ENCODE results near the gene CDKN2D. TPM values are rescaled to one million over a fixed set of nuclear protein-coding genes. Genes with fewer than 3 reads are reported as not detected.

The CDKN2D gene
- total and polyA plus RNA-seq, 2 of the 8 experiments (the other 6 are each of a cell fraction or from before 2014, with no cell fraction given), result 3.0 to 4.0 TPM

GRCh38 chr19:10554760-10555609, 13.8 kb downstream of the CDKN2D start:
- no peak overlapping the region for H3K9ac ChIP-seq (replicated peaks in 1 of 4; ENCODE audit: extremely low read depth in 1 of 4, low read depth in 3 of 4, low read length in 3 of 4)

More at GRCh38 chr19:10554760-10555609, 13.8 kb downstream of the CDKN2D start:
- no peak overlapping the region for H3K23ac ChIP-seq (ENCODE audit: insufficient read length)
- H3K27me3 ChIP-seq (replicated peaks in 1 of 4; ENCODE audit: control insufficient read depth in 3 of 4, extremely low read depth in 1 of 4, insufficient read depth in 3 of 4, low read length in 3 of 4), result no peaks in the 10 kb centered on the region
- no peak overlapping the region for H2BK120ac ChIP-seq (replicated peaks; ENCODE audit: low read depth, low read length)
- no peak overlapping the region for H2AK5ac ChIP-seq (ENCODE audit: low read depth, low read length)
- no peak overlapping the region for H2BK5ac ChIP-seq (ENCODE audit: low read depth, low read length)
- no peaks in the 10 kb centered on the region for H3K79me2 ChIP-seq (ENCODE audit: control insufficient read depth in 1 of 2, insufficient read depth in 2 of 2, low read length in 2 of 2)
- no peak for FAIRE-seq
- H3K14ac ChIP-seq (ENCODE audit: insufficient read length), result no peak overlapping the region
- DNase-seq (ENCODE audit: low read depth in 1 of 2, low spot score in 2 of 2), result no peak
- no peaks in the 10 kb centered on the region for H3K4me1 ChIP-seq (replicated peaks in 1 of 4; ENCODE audit: control insufficient read depth in 3 of 4, insufficient read depth in 4 of 4, low read length in 3 of 4)
- no peaks in the 10 kb centered on the region for H3K79me1 ChIP-seq (ENCODE audit: low read depth, low read length)
- 85% methylated on average over 30 of the region's 30 CpGs; no CpG with 5 or more reads in 1 of the 2 experiments for whole genome bisulfite sequencing, 2 experiments (ENCODE audit: extremely low coverage in 1 of 2, insufficient coverage in 1 of 2, insufficient read length in 1 of 2, insufficient replicate concordance in 2 of 2, low coverage in 1 of 2, low lambda C conversion rate in 2 of 2, missing lambda C conversion rate in 1 of 2)
- H2BK15ac ChIP-seq (ENCODE audit: low read length), result no peak overlapping the region
- H3K56ac ChIP-seq (replicated peaks; ENCODE audit: insufficient read length, low read depth, low read length), result no peak overlapping the region
- H4K5ac ChIP-seq (ENCODE audit: insufficient read length, low read depth, low read length), result no peak overlapping the region
- peak overlapping the region; percentile 31; the same call in 1 of the 2 replicates for H4K8ac ChIP-seq (ENCODE audit: extremely low read depth, insufficient read depth, low read length)
- H3K4me3 ChIP-seq (ENCODE audit: extremely low read depth in 1 of 4, insufficient read depth in 2 of 4, low read depth in 3 of 4, low read length in 4 of 4), result no peak overlapping the region
- no peak overlapping the region for H2AFZ ChIP-seq (ENCODE audit: low read length)
- CTCF ChIA-PET (ENCODE audit: partially characterized antibody), result interaction anchor here (0.8 to 4.5 kb wide), 14 partner anchors 8 to 151 kb away, joined by 3 to 25 read pairs (median 4); partner anchors contain the start of genes ATG4D and CDKN2D
- H4K91ac ChIP-seq (replicated peaks; ENCODE audit: insufficient read length, low read length), result no peak overlapping the region
- H3K18ac ChIP-seq (ENCODE audit: extremely low read depth, low read length), result no peak overlapping the region
- no peak overlapping the region for H2BK12ac ChIP-seq (ENCODE audit: low read depth, low read length)
- no peak overlapping the region for H3K4ac ChIP-seq (replicated peaks; ENCODE audit: insufficient read length, low read depth, low read length)
- no peak overlapping the region for H3K4me2 ChIP-seq (ENCODE audit: insufficient read depth in 1 of 2, low read depth in 2 of 2, low read length in 2 of 2)
- H3K23me2 ChIP-seq (ENCODE audit: low read depth, low read length), result no peaks in the 10 kb centered on the region
- POLR2A ChIA-PET (ENCODE audit: partially characterized antibody), result interaction anchor here (0.7 to 5.0 kb wide), 11 partner anchors 7 to 287 kb away, joined by 3 to 41 read pairs (median 4); partner anchors contain the start of genes KRI1 and QTRT1
- H2BK20ac ChIP-seq (ENCODE audit: low read length), result no peak overlapping the region
- H3K36me3 ChIP-seq (ENCODE audit: control insufficient read depth in 2 of 4, insufficient read depth in 4 of 4, low read length in 3 of 4), result peaks cover 15 to 78% (median 54%) of the 10 kb centered on the region in 4 experiments
- no peak overlapping the region for H3K27ac ChIP-seq (ENCODE audit: low read depth, low read length)
- no peak for TF ChIP-seq SIX5 (IDR thresholded peaks at IDR 0.05; ENCODE audit: low read depth, low read length)
- TF ChIP-seq EGR1 (IDR thresholded peaks at IDR 0.05; ENCODE audit: borderline replicate concordance, low read depth, low read length), result no peak
- no peak for TF ChIP-seq SP2 (IDR thresholded peaks at IDR 0.05; ENCODE audit: low read length)
- 0 out of 4 replicates have a peak, but pooled peaks of 1 of the 2 experiments have one; percentile 7 for TF ChIP-seq RAD21 (IDR thresholded peaks at IDR 0.05 in 1 of 2, conservative IDR thresholded peaks at IDR 0.05 in 1 of 2; ENCODE audit: low read depth in 2 of 2, low read length in 2 of 2)
- TF ChIP-seq CTBP2 (IDR thresholded peaks at IDR 0.05; ENCODE audit: borderline replicate concordance, insufficient read depth, insufficient read length, low read length), result no peak
- TF ChIP-seq CTCF (IDR thresholded peaks at IDR 0.05; ENCODE audit: control extremely low read depth in 1 of 3, insufficient read depth in 1 of 3, low read depth in 1 of 3, low read length in 3 of 3), result peak in 2 of 3 experiments; percentile 17 to 28; a peak in 2 of 4 replicates
- peaks cover 8 to 21% of the 10 kb centered on the region in 2 experiments for H4K20me1 ChIP-seq (replicated peaks in 1 of 2; ENCODE audit: control insufficient read depth in 1 of 2, insufficient read depth in 2 of 2, low read length in 2 of 2)
- no peaks in the 10 kb centered on the region for H3K9me3 ChIP-seq (ENCODE audit: insufficient read depth in 2 of 2, low read depth in 1 of 2, low read length in 1 of 2)

All from H1 (cell line).